Activated B cell treated with CpG ODN at 0.5 μM for 24 hours (primary cell): ENCODE data around the gene ERICH6B. TPM values are rescaled to one million over a fixed set of nuclear protein-coding genes. Genes with fewer than 3 reads are reported as not detected.

ENCODE experiments used
- ATAC-seq: fragments of 200-7000 bp; cut with Tn5 transposase; one replicate; pipeline ENCODE4 v1.10.0; 2021; ENCODE audit warnings: low read depth, mild to moderate bottlenecking, moderate library complexity
- CTCF ChIA-PET: fragments of 350-600 bp; sonication (Branson Sonifier 250); formaldehyde crosslinking; loops from one replicate; lab custom pipeline; 2021; ENCODE audit warnings: antibody characterized with exemption; lab: Charles Lee
- POLR2A ChIA-PET: fragments of 350-600 bp; sonication (Branson Sonifier 250); formaldehyde crosslinking; loops from one replicate; lab custom pipeline; 2021; ENCODE audit warnings: antibody characterized with exemption; lab: Charles Lee
- DNase-seq: peaks from one replicate; pipeline ENCODE4 v3.0.0; 2022
- H3K27ac Mint-ChIP-seq: one replicate; pipeline ENCODE4 v1.8.0; 2020; ENCODE audit warnings: mixed read lengths
- H3K27me3 Mint-ChIP-seq: one replicate; pipeline ENCODE4 v1.8.0; 2021; ENCODE audit warnings: mixed read lengths
- H3K36me3 Mint-ChIP-seq: one replicate; pipeline ENCODE4 v1.8.0; 2021; ENCODE audit warnings: low read depth, mixed read lengths
- H3K4me1 Mint-ChIP-seq: one replicate; pipeline ENCODE4 v1.8.0; 2021; ENCODE audit warnings: mixed read lengths
- H3K4me3 Mint-ChIP-seq: one replicate; pipeline ENCODE4 v1.8.0; 2020; ENCODE audit warnings: mild to moderate bottlenecking, mixed read lengths
- H3K9me3 Mint-ChIP-seq: one replicate; pipeline ENCODE4 v1.8.0; 2020; ENCODE audit warnings: mixed read lengths
- CTCF ChIP-seq: fragments of 200-600 bp; IDR thresholded peaks from one replicate; pipeline ENCODE4 v1.8.0; 2022; ENCODE audit warnings: antibody characterized with exemption, mild to moderate bottlenecking
- intact Hi-C: fragments of 100-400 bp; cut with micrococcal nuclease; formaldehyde crosslinking; loops from one replicate; pipeline ENCODE4 v1.15.1; 2024
- total RNA-seq: library from RNA; stranded (reverse); gene quantifications from 2 replicates; pipeline ENCODE4 v1.2.3, GENCODE V29; 2022

Gene ERICH6B
- total RNA-seq, 1 donor from 2014 or later: not detected

- CTCF ChIA-PET: no interaction called here
Observed at GRCh38 chr13:45492538-45492937, 123.0 kb downstream of the ERICH6B start.

More at GRCh38 chr13:45492538-45492937, 123.0 kb downstream of the ERICH6B start:
- no peaks in the 10 kb centered on the region for H3K4me1 Mint-ChIP-seq
- POLR2A ChIA-PET: no interaction called here
- no peak for ATAC-seq
- no peak for DNase-seq
- intact Hi-C loops: no loop called here
- TF ChIP-seq CTCF: no peak
- no peaks in the 10 kb centered on the region for H3K9me3 Mint-ChIP-seq
- H3K27me3 Mint-ChIP-seq: no peaks in the 10 kb centered on the region
- H3K4me3 Mint-ChIP-seq: no peak overlapping the region
- H3K36me3 Mint-ChIP-seq: peaks cover 59% of the 10 kb centered on the region
- H3K27ac Mint-ChIP-seq: no peak overlapping the region

Other genes with a start within 250 kb of the ERICH6B start
- gene SLC25A30, start 197.4 kb downstream of the ERICH6B start, total RNA-seq: 19.0 and 19.3 TPM in 2 replicates
- gene COG3, start 150.8 kb downstream of the ERICH6B start, total RNA-seq: 26.0 and 31.6 TPM in 2 replicates
- gene CBY2, start 86.6 kb upstream of the ERICH6B start, total RNA-seq: not detected in 2 replicates
- not detected in 2 replicates for gene SIAH3, start 236.0 kb upstream of the ERICH6B start, total RNA-seq